HepG2 (cell line): Measurements from ENCODE around the gene CDKN2A.

Source experiments
- BRCA1 ChIP-seq: sonication (generic); formaldehyde crosslinking; IDR thresholded peaks from 2 replicates; pipeline ENCODE4 v1.4.0; 2020; ENCODE audit warnings: missing genetic modification reagents
- JUNB ChIP-seq: sonication (generic); formaldehyde crosslinking; IDR thresholded peaks from 2 replicates; pipeline ENCODE4 v1.8.0; 2022; ENCODE audit warnings: missing genetic modification reagents, mild to moderate bottlenecking, borderline replicate concordance
- MAFG ChIP-seq: sonication (generic); formaldehyde crosslinking; IDR thresholded peaks from 2 replicates; pipeline ENCODE4 v1.5.1; 2020; ENCODE audit warnings: mild to moderate bottlenecking, missing genetic modification reagents
- SP1 ChIP-seq, 2 experiments: fragments of 450-650 bp in 1 of 2; sonication (generic) in 1 of 2; formaldehyde crosslinking in 1 of 2; IDR thresholded peaks; 2 replicates each; pipeline versions ENCODE4 v1.4.0 to v1.6.1; 2016 to 2020; ENCODE audit warnings: missing genetic modification reagents in 1 of 2
- ZNF432 ChIP-seq: sonication (generic); formaldehyde crosslinking; IDR thresholded peaks from 2 replicates; pipeline ENCODE4 v1.5.0; 2020; ENCODE audit warnings: missing genetic modification reagents, mild to moderate bottlenecking, borderline replicate concordance

- TF ChIP-seq ZNF432 (CRISPR knock-in tag) = no peak
- no peak for TF ChIP-seq BRCA1
- no peak for TF ChIP-seq JUNB (CRISPR knock-in tag)
- TF ChIP-seq MAFG (CRISPR knock-in tag) = no peak
- TF ChIP-seq SP1 (IDR thresholded peaks at IDR 0.05) = no peak
- no peak for TF ChIP-seq SP1 (CRISPR knock-in tag; IDR thresholded peaks at IDR 0.05)
These were observed 15.3 kb upstream of the CDKN2A start for GRCh38 chr9:22009506-22009867.
